Right lung (tissue), 5 donors: ENCODE results near the gene TNS3. TPM values are rescaled to one million over a fixed set of nuclear protein-coding genes. Genes with fewer than 3 reads are reported as not detected.
"Not testable (repeated sequence)": the region's sequence is repeated elsewhere in the genome, so short reads cannot be mapped to it uniquely, and the experiment has no call there.

Experiments used
- DNase-seq, 2 donors: peaks; one replicate each; pipeline ENCODE4 v3.0.0-alpha.2; 2013
- polyA plus RNA-seq, 5 donors: library from polyadenylated mRNA; unstranded; fragments of 120-200 nt; gene quantifications; one replicate each; pipeline versions ENCODE4 v1.2.1 to v1.2.3, GENCODE V29; 2013; ENCODE audit warnings: inconsistent platforms in 1 of 5, low replicate concordance in 1 of 5; ENCODE audit not compliant: insufficient read length in 5 of 5, insufficient read depth in 1 of 5

TNS3 gene
- polyA plus RNA-seq, 5 donors: 76.8 to 102 (median 95.4) TPM

- DNase-seq: no peak
Observed at GRCh38 chr7:47474211-47474936, 107.5 kb downstream of the TNS3 start.

- DNase-seq: no peak
Observed at GRCh38 chr7:47473499-47474210, 108.3 kb downstream of the TNS3 start.

GRCh38 chr7:47472444-47473157 is 109.3 kb downstream of the TNS3 start:
- no peak for DNase-seq

- DNase-seq: no peak
Observed at GRCh38 chr7:47471831-47472230, 110.1 kb downstream of the TNS3 start.

GRCh38 chr7:47471358-47471703 is 110.6 kb downstream of the TNS3 start:
- no peak for DNase-seq

GRCh38 chr7:47470567-47471357 is 111.1 kb downstream of the TNS3 start:
- no peak for DNase-seq

- DNase-seq: not testable (repeated sequence)
Observed at GRCh38 chr7:47469846-47470245, 112.1 kb downstream of the TNS3 start.

- no peak for DNase-seq
Observed at GRCh38 chr7:47466832-47467231, 115.1 kb downstream of the TNS3 start.

- DNase-seq: no peak
Observed at GRCh38 chr7:47465191-47465590, 116.7 kb downstream of the TNS3 start.

- no peak for DNase-seq
Observed at GRCh38 chr7:47464266-47464665, 117.6 kb downstream of the TNS3 start.

- DNase-seq: no peak
Observed at GRCh38 chr7:47461746-47462145, 120.2 kb downstream of the TNS3 start.

GRCh38 chr7:47461161-47461560 is 120.8 kb downstream of the TNS3 start:
- peak; percentile 56 to 68 for DNase-seq

- no peak for DNase-seq
Observed at GRCh38 chr7:47460251-47460989, 121.5 kb downstream of the TNS3 start.

GRCh38 chr7:47458486-47458885 is 123.4 kb downstream of the TNS3 start:
- no peak for DNase-seq

- DNase-seq: no peak
Observed at GRCh38 chr7:47458057-47458456, 123.9 kb downstream of the TNS3 start.

GRCh38 chr7:47456210-47456955 is 125.5 kb downstream of the TNS3 start:
- DNase-seq: no peak

GRCh38 chr7:47455872-47456185 is 126.1 kb downstream of the TNS3 start:
- DNase-seq: no peak

- no peak for DNase-seq
Observed at GRCh38 chr7:47454974-47455871, 126.7 kb downstream of the TNS3 start.
